Left colon (tissue), 2 donors: ENCODE results near the gene C11orf86. TPM values are rescaled to one million over a fixed set of nuclear protein-coding genes. Genes with fewer than 3 reads are reported as not detected.
"Not testable (repeated sequence)": the region's sequence is repeated elsewhere in the genome, so short reads cannot be mapped to it uniquely, and the experiment has no call there.

Experiments used
- ATAC-seq: fragments of 200-7000 bp; cut with Tn5 transposase; one replicate; pipeline ENCODE4 v1.9.1; 2020; ENCODE audit warnings: mild to moderate bottlenecking, moderate library complexity
- DNase-seq, 2 donors: peaks; one replicate each; pipeline ENCODE4 v3.0.0-alpha.2; 2020
- intact Hi-C, 2 donors: fragments of 100-400 bp; cut with DNase I in 1 of 2; cut with micrococcal nuclease in 1 of 2; formaldehyde crosslinking; loops; one replicate each; pipeline versions ENCODE4 v1.11.2 to v1.14.0; 2022; cut with DNase I, micrococcal nuclease
- total RNA-seq, 2 donors: library from RNA; stranded (reverse); fragmentation: NEBNext Ultra II Directional; extraction: Animal tissue kit (Norgen Biotek cat#: 25700); gene quantifications; one replicate each; pipeline ENCODE4 v1.2.1, GENCODE V29; 2021
- donor health status: DM: no; HTN: no; CAD: no.
- donor health status: DM: yes; HTN: yes; CAD: no.

Gene C11orf86
- total RNA-seq, 2 donors from 2014 or later, result 24.5 to 82.9 TPM

GRCh38 chr11:66985508-66986177 lies 10.5 kb downstream of the C11orf86 start:
- intact Hi-C loops, result no loop called here
- ATAC-seq (no peak), DNase-seq (no peak)

- ATAC-seq, result no peak
- no peak for DNase-seq
- intact Hi-C loops, result no loop called here
Observed at GRCh38 chr11:66986178-66986545, 11.1 kb downstream of the C11orf86 start.

- intact Hi-C loops, result no loop called here
- DNase-seq, result no peak
- peak; percentile 35 for ATAC-seq
Observed at GRCh38 chr11:66987158-66987620, 12.1 kb downstream of the C11orf86 start.

DNA sequence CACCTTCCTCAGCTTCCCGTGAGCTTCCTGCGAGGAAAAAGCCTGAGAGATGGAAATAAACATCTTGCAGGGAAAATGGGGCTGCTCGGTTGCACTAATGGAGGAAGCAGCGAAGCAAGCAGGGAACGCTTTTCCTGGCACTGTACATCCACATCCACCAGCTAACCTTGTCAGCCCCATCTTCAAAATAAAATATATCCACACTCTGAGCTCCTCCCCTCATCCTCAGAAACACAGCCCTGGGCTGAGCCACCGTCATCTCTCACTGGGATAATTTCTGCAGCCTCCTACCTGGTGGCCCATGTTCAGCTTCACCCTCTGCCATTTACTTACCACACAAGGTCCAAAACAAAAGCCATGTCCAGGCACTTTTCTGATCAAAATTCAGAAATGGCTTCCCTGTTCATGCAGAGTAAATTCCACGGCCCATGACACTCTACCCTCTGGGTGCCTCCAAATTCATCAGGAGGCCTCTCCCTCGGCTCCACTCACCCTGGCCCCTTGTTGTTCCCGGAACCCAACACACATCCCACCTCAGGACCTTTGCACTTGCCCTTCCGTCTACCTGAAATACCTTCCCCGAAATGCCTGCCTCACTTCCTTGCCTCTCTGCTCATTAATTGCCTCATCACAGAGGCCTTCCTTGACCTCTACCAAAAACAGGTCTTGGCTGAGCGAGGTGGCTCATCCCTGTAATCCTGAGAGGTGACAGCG lies 13.0 kb downstream of the C11orf86 start:
- no peak for ATAC-seq
- intact Hi-C loops, result no loop called here

DNA sequence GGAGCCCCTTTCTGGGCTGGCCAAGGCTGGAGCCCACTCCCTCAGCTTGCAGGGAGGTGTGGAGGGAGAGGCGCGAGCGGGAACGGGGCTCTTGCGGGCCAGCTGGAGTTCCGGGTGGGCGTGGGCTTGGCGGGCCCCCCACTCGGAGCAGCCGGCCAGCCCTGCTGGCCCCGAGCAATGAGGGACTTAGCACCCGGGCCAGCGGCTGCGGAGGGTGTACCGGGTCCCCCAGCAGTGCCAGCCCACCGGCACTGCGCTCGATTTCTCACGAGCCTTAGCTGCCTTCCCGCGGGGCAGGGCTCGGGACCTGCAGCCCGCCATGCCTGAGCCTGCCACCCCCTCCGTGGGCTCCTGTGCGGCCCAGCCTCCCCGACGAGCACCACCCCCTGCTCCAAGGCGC lies 13.6 kb downstream of the C11orf86 start:
- ATAC-seq, DNase-seq, intact Hi-C loops: not testable (repeated sequence)

More for the DNA sequence above, 13.0 kb downstream of the C11orf86 start:
- no peak for DNase-seq

DNA sequence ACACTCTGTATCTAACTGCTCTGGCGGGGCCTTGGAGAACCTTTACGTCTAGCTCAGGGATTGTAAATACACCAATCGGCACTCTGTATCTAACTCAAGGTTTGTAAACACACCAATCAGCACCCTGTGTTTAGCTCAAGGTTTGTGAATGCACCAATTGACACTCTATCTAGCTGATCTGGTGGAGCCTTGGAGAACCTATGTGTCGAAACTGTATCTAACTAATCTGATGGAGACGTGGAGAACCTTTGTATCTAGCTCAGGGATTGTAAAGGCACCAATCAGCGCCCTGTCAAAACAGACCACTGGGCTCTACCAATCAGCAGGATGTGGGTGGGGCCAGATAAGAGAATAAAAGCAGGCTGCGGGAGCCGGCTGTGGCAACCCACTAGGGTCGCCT lies 14.3 kb downstream of the C11orf86 start:
- ATAC-seq, intact Hi-C loops, DNase-seq: not testable (repeated sequence)

- DNase-seq, result no peak
- intact Hi-C loops, result no loop called here
- no peak for ATAC-seq
Observed at GRCh38 chr11:66992041-66992440, 16.9 kb downstream of the C11orf86 start.

GRCh38 chr11:66996609-66997273 lies 21.6 kb downstream of the C11orf86 start:
- no peak for DNase-seq
- intact Hi-C loops, result no loop called here
- no peak for ATAC-seq

DNA sequence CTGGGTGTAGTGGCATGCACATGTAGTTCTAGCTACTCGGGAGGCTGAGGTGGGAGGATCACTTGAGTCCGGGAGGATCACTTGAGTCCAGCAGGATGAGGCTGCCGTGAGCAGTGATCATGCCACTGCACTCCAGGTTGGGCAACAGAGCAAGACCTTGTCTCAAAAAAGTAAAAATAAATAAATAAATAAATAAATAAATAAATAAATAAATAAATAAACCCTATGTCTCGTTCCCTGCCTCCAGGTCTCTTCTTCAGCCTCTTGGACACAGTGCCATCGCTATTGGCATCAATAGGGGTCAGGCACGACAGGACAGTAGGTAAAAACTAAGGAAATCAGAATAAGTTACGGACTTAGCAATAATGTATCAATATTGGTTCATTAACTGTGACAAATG lies 24.5 kb downstream of the C11orf86 start:
- DNase-seq, result no peak
- no peak for ATAC-seq

DNA sequence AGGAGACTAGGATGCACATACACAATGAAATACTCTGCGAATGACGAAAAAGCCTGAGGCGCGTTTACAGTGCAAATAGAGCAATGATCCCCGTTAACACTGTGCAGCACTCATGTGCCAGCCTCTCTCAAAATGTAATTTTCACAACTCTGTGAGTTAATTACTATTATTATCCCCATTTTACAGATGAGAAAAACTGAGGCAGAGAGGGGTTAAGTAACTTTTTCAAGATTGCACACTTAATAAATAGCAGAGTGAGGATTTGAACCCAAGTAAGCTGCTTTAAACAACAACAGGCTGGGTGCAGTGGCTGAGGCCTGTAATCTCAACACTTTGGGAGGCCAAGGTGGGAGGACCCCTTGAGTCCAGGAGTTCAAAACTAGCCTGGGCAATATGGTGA lies 26.2 kb downstream of the C11orf86 start:
- ATAC-seq, result no peak
- intact Hi-C loops, result no loop called here
- no peak for DNase-seq

More for the DNA sequence above, 24.5 kb downstream of the C11orf86 start:
- intact Hi-C loops, result no loop called here

GRCh38 chr11:67002297-67002913 lies 27.3 kb downstream of the C11orf86 start:
- ATAC-seq (no peak), DNase-seq (no peak)
- intact Hi-C loops, result no loop called here

- ATAC-seq (no peak), DNase-seq (no peak)
- intact Hi-C loops, result no loop called here
Observed at GRCh38 chr11:67002921-67003411, 27.9 kb downstream of the C11orf86 start.

DNA sequence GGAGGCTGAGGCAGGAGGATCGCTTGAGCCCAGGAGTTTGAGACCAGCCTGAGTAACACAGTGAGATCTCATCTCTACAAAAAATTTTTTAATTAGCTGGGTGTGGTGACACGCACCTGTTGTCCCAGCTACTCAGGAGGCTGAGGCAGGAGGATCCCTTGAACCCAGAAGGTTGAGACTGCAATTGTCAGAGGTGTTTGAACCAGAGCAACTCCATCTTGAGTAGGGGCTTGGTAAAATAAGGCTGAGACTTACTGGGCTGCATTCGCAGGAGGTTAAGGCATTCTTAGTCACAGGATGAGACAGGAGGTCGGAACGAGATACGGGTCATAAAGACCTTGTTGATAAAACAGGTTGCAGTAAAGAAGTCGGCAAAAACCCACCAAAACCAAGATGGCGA lies 30.1 kb downstream of the C11orf86 start:
- DNase-seq, intact Hi-C loops, ATAC-seq: not testable (repeated sequence)

GRCh38 chr11:67006029-67006884 lies 31.2 kb downstream of the C11orf86 start:
- intact Hi-C loops, result no loop called here
- ATAC-seq, result no peak
- DNase-seq, result no peak

DNA sequence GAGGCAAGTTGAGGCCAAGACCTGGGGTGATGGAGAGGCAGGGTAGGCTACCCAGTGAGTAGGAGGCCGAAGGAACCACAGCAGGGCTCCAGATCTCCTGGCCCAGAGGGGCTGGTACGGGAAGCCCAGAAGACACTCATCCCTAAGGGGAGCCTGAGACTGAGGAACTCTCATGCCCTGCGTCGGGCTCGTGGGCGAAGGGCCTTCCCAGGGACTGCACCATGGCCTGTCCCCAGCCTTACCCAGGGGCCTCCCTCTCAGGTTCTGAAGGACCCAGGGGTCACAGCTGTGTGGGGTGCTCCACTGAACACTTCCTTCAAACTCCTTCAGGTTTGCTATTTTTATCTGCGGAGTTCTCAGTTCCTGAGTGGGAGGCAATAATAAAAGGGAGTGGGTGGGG lies 32.0 kb downstream of the C11orf86 start:
- intact Hi-C loops, result no loop called here
- ATAC-seq (no peak), DNase-seq (no peak)

DNA sequence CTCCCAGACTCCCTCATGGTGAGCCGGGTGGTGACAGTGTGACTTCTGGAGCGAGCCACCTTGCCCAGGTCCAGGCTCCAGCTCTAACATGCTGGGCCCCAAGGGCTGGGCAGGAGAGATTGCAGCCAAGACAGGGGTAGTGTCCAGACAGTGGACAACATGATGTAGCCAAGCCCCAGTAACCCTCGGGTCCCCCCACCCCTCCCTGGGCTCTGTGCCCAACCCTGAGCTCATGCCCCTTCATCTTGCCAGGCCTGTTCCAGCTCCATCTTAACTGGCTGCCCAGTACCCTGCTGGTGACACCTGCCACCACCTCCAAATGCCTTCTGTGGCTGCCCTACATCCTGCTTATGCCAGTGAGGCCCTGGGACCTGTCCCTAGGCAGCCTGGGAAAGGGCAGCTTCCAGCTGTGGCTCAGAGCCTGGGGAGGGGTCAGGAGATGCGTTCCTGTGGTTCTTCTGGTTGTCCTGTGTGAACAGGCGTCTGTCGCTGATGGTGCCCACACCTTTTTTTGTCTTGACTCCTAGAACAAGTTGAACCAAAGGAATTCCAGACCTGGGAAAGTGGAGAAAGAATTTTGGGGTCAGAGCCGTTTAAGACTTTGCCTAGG lies 35.3 kb downstream of the C11orf86 start:
- DNase-seq (no peak), ATAC-seq (no peak)
- intact Hi-C loops, result no loop called here

DNA sequence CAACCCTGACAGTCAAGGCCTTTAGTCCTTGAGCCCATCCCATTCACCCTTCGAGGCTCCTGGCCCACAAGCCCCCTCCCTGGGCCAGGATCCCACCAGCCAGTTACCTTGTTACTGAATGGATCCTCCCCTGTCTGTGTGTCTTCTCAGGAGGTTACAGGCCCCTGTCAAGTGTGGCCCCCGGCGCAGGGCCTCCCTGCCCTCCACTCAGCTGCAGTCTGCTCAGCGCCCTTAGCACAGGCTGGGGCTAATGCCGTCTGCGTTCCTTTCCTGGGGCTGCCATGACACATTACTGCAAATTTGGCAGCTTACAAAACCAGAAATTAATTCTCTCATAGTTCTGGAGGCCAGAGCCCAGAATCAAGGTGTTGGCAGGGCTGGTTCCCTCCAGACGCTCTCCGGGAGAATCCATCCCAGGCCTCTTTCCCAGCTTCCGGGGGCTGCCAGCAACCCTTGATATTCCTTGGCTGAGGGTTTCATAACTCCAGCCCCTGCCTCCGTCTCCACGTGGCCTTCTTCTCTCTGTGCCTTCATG lies 38.5 kb downstream of the C11orf86 start:
- ATAC-seq (no peak), DNase-seq (no peak)
- intact Hi-C loops, result no loop called here

- no peak for ATAC-seq
- DNase-seq, result no peak
- intact Hi-C loops, result no loop called here
Observed at GRCh38 chr11:67014343-67014742, 39.2 kb downstream of the C11orf86 start.
